Erythroblast (primary cell): ENCODE data around the gene NUDT4.
"Not testable (repeated sequence)": the region's sequence is repeated elsewhere in the genome, so short reads cannot be mapped to it uniquely, and the experiment has no call there.

ENCODE experiments used
- DNase-seq, 2 experiments: peaks; one replicate each; lab custom pipeline; 2025; lab: John Stamatoyannopoulos, UW
- GATA1 ChIP-seq: IDR thresholded peaks from 2 replicates; pipeline ENCODE4 v1.6.1; 2011; ENCODE audit warnings: low read depth, mild to moderate bottlenecking, control low read depth, low read length, moderate library complexity
- POLR2A ChIP-seq: IDR thresholded peaks from 2 replicates; pipeline ENCODE4 v1.6.1; 2011; ENCODE audit warnings: mild to moderate bottlenecking, low read length

Gene NUDT4

DNA sequence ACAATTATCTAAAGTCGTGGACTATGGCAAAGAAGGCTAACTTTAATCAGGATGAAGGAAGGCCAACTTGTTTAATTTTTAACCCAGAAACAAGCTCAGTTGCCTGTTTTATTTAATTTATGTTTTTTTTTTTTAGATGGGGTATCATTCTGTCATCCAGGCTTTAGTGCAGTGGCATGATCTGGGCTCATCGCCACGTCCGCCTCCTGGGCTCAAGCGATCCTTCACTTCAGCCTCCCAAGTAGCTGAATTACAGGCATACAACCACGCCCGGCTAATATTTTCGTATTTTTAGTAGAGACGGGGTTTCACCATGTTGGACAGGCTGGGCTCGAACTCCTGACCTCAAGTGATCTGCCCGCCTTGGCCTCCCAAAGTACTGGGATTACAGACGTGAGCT, 19.7 kb downstream of the NUDT4 start:
- no peak for TF ChIP-seq GATA1
- no peak for TF ChIP-seq POLR2A
- no peak for DNase-seq

DNA sequence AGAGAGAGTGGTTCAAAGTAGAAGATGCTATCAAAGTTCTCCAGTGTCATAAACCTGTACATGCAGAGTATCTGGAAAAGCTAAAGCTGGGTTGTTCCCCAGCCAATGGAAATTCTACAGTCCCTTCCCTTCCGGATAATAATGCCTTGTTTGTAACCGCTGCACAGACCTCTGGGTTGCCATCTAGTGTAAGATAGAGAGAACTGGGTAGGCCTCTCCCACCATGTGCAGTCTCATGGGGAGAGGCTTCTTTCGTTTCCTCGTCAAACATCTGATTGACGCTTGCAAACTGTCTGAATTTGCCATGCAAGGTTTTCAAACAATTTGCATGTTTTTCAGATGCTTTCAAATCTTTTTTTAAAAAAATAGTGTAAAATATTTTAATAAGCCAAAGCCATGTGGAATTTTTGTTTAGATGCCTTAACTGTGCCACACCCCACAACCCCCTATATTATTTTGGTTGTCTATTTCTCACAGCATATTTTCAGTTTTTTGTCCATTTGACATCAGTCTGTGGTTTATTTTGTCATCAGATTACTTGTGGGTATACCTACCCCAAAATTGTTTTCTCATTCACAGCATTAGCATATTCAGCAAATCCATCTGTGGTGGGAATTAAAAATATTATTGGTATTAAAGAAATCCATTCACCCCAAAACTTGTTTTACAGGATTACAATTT, 21.6 kb downstream of the NUDT4 start:
- DNase-seq, result not testable (repeated sequence)

DNA sequence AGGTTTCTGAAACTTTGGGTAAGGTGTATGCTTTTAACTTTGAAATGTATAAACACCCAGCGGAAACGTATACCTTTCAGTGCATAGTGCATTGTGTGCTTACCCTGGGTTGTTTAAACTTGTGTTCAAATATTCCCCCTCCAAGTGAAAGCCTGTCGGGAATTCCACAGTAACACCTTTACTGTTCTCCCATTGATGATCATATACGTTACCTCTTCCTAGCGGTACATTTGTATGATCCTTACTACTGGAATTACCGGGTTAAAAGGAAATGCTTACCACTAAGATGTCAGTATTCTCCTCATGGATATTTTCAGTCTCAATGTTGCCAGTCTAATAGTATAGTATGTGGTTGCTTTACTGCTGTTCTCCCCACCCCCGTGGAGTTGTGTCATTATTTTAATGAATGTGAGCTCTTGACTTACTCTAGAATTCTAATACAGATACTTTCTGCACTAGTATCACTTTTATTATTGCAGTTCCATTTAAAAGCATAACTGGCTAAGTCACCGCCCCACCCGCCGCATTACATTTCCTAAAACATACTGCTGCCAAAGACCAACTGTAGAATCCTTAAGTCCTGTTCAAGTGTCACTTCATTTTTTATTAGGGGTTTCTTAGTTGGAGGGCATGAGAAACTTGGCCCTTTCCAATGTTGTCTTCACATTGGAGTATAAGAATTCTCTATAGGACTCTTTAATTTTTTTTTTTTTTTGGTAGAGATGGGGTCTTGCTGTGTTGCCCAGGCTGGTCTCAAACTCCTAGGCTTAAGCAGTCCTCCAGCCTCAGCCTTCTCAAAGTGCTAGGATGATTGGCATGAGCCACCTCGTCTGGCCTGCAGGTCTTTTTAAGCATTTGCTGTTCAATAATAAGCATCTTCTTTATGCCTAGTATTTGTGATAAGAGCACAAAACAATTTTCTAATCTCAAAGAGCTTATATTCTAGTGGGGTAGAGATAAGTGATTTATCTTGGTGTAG, 24.9 kb downstream of the NUDT4 start:
- TF ChIP-seq POLR2A, result no peak
- TF ChIP-seq GATA1, result no peak
- DNase-seq, result peak; percentile 21 to 50

DNA sequence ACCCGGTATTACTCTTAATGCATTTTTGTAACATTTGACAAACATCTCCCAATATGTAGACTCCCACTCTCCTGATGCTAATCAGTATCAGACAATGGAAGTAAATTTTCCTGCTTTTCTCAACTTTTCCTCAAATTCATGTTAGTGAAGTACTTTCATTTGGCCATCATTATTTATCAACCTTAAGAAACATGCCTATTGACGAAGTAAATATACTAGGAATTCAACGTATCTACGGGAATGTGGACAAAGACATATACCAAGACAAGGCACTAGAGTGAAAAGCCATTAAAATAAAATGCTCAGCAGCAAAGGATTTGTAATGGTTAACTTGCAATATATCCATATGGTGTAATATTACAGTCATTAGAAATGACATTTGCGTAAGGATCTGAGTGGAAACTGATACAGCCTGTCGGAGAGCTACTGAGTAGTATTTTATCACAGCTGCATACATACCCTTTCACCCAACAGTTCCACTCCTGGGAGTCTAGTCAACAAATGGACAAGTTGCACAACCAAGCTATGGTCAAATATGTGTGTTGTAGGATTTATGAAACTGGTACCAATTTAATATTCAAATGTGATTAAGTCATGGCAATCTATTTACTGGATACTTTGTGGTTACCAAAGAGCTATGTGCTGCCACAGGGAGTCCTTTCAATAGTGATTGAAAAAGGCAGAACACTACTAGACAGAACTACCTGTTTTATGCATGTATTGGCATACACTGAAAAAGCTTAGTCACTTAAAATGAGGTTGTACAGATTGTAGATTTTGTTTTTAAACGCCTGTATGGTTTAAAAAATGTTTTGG, 26.5 kb downstream of the NUDT4 start:
- peak; percentile 15 to 60 for DNase-seq
- TF ChIP-seq POLR2A (no peak), GATA1 (no peak)

DNA sequence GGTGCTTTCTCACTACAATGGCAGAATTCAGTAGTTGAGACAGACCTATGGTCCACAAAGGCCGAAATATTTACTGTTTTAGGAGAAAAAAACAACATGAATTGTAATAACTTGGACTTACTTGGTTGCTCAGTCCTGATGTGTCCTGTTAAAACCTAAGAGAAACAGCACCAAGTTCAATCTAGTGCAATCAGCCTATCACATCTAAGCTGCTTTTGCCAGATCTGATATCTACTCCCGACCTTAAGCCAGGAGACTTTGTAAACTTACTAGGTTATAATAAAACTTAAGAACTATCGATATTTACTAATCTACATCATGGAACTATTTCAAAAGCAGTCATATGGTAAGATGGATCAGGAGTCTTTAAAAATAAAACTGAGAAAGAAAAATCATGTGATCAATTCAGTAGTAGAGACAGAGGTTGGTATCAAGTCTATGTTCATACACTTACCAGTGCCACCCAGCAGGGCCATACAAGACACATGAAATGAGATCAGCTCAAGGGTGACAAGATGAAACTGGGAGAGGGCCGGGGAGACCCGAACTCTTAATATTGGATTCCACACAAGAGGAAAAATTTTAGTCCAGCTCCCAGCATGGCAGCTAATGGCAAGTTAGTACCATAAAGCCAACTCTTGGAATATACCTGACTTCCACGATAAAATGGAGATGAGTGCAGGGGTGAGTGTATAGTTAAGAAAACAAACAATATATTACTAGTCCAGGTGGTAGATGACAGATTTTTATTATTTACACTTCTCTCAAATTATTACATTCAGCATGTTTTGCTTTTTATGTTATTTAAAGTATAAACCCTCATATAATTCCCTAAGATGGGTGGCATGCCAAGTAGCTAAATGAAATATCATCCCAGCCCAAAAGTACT, 27.5 kb downstream of the NUDT4 start:
- TF ChIP-seq POLR2A, result no peak
- no peak for TF ChIP-seq GATA1
- peak; percentile 40 to 69 for DNase-seq

DNA sequence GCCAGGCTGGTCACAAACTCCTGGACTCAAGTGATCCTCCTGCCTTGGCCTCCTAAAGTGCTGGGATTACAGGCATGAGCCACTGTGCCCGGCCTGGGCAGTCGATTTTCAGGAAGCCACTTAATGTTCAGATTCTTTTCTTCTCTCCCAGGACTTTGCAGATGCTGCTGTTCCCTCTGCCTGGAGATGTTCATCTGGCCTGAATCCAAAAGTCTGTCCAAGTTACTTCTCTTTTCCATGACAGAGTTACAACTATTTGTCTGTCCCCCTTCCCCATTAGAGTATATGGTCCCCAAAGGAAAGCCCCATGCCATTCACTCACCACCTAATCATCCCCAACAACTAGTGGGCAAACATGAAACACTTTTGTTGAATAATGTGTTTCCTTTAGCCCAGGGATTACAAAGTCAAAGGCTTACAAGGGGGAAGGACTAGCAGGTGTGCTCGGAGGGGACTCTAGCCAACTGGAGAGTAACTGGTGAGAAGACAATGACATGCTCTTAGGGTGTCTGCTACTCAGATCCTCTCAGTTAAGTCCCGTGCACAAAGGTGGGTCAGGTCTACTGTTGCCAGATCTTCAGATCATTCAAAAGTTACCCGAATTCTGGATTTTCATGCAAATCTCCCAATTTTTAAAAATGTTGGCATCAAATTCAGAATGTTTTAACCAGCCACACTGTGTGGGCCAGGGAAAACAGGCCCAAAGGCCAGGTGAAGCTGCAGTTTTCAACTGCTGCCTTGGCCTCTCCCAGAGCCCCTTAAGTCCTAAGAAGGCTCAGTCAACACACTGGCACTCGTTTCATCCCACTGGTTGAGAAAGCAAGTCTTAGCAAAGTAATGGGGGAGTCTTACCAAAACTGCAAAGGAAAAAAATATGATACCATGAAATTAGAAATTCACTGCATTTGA, 29.6 kb downstream of the NUDT4 start:
- TF ChIP-seq GATA1 (no peak), POLR2A (no peak)

DNA sequence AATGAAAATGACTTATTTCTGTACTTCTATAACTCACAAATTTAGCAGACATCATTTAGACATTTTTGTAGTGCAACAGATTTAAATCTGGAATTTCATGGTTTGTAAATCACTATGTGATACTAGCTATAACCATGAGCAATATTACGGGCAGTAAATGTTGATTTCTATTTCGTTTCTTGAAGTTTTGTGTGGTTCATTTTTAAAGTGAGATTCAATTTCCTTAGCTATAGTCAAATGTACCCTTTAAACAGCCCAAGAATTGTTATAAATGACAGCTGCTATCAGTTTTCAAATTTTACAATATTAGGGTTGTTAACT, 30.2 kb downstream of the NUDT4 start:
- DNase-seq, result no peak
- TF ChIP-seq POLR2A (no peak), GATA1 (no peak)

More for the DNA sequence above, 29.6 kb downstream of the NUDT4 start:
- peak in 1 of 2 experiments; percentile 62 for DNase-seq

DNA sequence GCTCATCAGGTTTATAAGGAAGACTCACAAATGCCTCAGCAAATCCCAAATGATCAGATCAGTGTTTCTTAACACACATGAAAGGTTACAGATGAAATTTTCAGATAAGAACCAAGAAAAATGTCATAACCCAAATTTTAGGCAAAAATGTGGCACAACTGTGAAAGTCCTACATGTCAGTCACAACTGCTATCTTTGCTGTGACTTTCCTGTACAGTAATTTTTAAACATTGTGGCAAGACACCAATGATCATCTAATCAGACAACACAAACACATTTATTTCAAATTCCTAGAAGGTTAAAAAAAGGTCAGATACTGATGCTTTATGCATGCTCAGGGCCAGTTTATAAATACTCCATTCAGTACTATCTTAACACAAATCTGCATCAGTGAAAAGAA, 31.1 kb downstream of the NUDT4 start:
- peak in 1 of 2 experiments; percentile 46 for DNase-seq
- no peak for TF ChIP-seq POLR2A
- no peak for TF ChIP-seq GATA1

DNA sequence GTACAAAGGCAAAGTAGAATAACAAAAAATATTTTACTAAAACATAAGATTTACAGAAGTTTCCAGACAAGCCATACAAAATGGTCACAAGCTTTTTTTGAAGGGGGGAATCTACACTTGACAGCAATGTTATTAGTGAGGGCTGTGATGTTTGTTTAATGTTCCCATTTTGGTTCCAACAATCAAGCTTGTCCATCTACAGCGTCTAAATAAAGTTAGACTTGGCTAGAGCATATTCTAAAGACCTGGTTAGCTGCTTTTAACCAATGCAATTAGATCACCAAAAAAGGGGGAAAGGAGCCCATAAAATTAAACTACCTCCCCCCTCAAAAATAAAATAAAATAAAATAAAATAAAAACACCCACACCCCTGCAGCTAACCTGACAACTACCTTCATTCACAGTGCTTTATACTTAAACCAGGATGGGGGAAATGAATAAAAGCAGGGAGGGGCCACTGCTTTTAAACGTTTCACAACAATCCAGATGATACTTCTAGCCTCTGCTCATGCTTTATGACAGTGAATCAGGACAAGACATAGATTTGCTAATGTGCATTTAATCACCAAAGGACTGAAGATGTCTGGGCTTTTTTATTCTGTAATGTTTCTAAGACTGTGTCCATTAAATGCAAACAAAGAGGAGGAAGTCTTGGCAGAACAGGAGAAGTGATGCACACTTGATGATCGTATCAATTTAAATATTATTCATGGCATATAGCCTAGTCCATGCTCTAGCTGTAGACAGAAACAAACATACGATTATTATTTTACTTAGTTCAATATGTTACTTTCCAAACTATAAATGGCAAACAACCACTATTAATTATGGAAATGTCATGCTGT, 31.8 kb downstream of the NUDT4 start:
- DNase-seq, result peak in 1 of 2 experiments; percentile 49

DNA sequence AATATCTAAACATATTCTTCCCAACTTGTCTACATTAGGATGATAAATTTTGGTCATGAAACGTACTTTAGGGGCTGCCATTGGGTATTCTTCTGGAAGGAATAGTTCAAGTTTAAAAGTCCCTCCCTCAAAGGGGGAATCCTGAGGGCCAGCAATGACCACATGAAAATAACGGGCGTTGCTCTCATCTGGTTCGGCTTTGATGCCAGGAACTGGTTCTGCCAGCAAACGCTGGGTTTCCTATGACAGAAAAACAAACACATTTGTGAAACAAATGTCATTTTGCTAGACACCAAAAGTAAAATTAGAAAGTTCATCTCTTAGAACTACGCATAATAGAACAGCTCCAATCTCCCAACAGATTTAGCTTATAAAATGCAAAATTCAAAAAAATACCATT, 33.3 kb downstream of the NUDT4 start:
- DNase-seq, result not testable (repeated sequence)

DNA sequence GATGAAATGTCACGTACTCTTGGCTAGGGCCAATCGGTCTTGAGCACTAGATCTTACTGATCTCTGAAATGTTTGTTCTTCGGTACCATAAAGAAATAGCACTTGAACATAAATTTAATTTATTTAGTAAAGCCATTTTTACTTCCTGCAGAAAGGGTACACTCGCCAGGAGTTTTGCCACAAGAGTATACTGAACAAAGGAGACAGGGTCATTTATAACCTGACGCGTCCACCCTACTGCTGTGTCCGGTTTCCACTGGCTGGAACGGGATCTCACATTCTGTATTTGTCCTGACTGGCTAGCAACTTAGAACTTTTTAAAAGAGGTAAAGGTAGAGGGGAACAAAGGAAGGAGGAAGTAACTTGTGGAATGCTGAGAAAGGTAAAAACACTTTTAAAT, 34.7 kb downstream of the NUDT4 start:
- DNase-seq, result peak in 1 of 2 experiments; percentile 44

DNA sequence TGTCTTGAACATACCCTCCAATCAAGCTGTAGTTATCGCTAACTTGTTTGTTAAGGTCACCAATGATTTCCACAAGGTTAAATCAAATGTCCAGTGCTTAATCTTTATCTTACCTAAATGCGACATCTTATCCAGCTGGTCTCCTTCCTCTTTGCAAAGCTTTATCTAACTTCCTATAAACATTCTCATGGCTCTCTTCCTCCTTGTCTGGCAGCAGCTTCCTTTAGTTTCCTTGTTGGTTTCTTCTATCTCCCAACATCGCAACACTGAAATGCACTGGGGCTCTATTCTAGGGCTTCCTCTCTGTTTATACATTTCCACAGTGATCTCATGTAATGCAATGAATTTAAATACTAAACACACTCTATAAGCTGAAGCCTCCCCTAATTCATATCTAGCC, 35.3 kb downstream of the NUDT4 start:
- no peak for DNase-seq
- TF ChIP-seq POLR2A (no peak), GATA1 (no peak)
